ENCODE data around the gene PCDHA7.
"Not testable (repeated sequence)": the region's sequence is repeated elsewhere in the genome, so short reads cannot be mapped to it uniquely, and the experiment has no call there.

PCDHA7 gene

GRCh38 chr5:140823475-140823874 lies 10.6 kb upstream of the PCDHA7 start:
- FAIRE-seq = no peak

DNA sequence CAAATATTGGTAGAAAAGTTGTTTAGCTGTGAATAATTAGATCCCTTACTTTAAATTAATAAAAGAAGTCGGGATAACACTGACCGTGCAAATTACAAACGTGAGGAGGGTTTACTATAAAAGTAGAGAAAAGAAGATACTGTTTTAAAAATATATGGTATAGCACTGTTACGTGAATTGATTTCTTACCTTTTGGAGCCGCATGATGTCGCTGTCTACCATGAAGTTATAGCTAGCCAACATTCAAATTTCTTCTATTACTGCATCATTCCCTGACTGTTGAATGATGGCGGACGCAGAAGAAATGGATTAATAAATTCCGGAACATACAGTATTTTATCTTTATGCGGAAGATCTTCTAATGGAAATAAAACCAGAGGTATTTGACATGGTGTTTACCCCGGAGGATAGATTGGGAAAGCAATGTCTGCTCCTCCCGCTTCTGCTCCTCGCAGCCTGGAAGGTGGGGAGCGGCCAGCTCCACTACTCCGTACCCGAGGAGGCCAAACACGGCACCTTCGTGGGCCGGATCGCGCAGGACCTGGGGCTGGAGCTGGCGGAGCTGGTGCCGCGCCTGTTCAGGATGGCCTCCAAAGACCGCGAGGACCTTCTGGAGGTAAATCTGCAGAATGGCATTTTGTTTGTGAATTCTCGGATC lies 6.2 kb upstream of the PCDHA7 start, which contains the start of gene PCDHA6:
PCDHA6 (plus strand) TSS at position 257 of the 658 bp plus-strand sequence; CDS start at position 389, 132 bp downstream.
- FAIRE-seq = no peak

- no peak for FAIRE-seq
These were observed 5.7 kb upstream of the PCDHA7 start for GRCh38 chr5:140828362-140828737.

DNA sequence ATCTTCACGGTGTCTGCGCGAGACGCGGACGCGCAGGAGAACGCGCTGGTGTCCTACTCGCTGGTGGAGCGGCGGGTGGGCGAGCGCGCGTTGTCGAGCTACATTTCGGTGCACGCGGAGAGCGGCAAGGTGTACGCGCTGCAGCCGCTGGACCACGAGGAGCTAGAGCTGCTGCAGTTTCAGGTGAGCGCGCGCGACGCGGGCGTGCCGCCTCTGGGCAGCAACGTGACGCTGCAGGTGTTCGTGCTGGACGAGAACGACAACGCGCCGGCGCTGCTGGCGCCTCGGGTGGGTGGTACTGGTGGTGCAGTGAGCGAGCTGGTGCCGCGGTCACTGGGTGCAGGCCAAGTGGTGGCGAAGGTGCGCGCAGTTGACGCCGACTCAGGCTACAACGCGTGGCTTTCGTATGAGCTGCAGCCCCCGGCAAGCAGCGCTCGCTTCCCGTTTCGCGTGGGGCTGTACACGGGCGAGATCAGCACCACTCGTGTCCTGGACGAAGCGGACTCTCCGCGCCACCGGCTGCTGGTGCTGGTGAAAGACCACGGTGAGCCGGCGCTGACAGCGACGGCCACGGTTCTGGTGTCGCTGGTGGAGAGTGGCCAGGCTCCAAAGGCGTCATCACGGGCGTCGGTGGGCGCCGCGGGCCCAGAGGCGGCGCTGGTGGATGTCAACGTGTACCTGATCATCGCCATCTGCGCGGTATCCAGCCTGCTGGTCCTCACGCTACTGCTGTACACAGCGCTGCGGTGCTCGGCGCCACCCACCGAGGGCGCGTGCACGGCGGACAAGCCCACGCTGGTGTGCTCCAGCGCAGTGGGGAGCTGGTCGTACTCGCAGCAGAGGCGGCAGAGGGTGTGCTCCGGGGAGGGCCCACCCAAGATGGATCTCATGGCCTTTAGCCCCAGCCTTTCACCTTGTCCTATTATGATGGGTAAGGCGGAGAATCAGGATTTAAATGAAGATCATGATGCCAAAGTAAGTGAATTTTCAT lies 4.3 kb upstream of the PCDHA7 start:
- FAIRE-seq = not testable (repeated sequence)

GRCh38 chr5:140834439-140835008 lies 455 bp downstream of the PCDHA7 start:
- FAIRE-seq = not testable (repeated sequence)

GRCh38 chr5:140835622-140836510 lies 1.8 kb downstream of the PCDHA7 start:
- FAIRE-seq = no peak

DNA sequence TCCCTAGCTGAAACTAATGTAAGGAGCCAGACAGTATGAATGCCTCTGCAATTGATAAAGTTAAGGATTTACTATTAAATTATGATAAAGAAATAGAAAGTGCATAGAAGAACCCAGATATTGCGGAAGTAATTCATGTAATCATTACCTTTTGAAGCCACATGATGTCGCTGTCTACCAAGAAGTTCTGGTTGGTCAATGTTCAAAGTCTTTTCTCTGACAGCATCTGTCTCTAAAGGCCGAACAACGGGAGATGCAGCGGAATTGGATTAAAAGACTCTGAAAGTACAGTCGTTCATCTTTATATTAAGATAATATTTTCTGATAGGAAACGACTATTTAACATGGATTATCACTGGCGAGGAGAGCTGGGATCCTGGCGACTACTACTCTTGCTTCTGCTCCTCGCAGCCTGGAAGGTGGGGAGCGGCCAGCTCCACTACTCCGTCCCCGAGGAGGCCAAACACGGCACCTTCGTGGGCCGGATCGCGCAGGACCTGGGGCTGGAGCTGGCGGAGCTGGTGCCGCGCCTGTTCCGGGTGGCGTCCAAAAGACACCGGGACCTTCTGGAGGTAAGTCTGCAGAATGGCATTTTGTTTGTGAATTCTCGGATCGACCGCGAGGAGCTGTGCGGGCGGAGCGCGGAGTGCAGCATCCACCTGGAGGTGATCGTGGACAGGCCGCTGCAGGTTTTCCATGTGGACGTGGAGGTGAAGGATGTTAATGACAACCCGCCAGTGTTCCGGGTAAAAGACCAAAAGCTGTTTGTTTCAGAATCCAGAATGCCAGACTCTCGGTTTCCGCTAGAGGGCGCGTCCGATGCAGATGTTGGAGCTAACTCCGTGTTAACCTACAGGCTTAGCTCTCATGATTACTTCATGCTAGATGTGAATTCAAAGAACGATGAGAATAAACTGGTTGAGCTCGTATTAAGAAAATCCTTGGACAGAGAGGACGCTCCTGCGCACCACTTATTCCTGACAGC lies 7.2 kb downstream of the PCDHA7 start, which contains the start of gene PCDHA8:
PCDHA8 (plus strand) TSS at position 210 of the 985 bp plus-strand sequence; CDS start at position 345, 135 bp downstream.
- no peak for FAIRE-seq

- no peak for FAIRE-seq
These were observed 9.0 kb downstream of the PCDHA7 start for GRCh38 chr5:140842798-140843733.

GRCh38 chr5:140848139-140849102 lies 14.4 kb downstream of the PCDHA7 start, which contains the start of gene PCDHA9:
Gene PCDHA9 (plus strand): TSS chr5:140848382. CDS start chr5:140848496, 114 bp downstream.
- FAIRE-seq = not testable (repeated sequence)

- not testable (repeated sequence) for FAIRE-seq
These were observed 16.0 kb downstream of the PCDHA7 start for GRCh38 chr5:140849831-140850634.

DNA sequence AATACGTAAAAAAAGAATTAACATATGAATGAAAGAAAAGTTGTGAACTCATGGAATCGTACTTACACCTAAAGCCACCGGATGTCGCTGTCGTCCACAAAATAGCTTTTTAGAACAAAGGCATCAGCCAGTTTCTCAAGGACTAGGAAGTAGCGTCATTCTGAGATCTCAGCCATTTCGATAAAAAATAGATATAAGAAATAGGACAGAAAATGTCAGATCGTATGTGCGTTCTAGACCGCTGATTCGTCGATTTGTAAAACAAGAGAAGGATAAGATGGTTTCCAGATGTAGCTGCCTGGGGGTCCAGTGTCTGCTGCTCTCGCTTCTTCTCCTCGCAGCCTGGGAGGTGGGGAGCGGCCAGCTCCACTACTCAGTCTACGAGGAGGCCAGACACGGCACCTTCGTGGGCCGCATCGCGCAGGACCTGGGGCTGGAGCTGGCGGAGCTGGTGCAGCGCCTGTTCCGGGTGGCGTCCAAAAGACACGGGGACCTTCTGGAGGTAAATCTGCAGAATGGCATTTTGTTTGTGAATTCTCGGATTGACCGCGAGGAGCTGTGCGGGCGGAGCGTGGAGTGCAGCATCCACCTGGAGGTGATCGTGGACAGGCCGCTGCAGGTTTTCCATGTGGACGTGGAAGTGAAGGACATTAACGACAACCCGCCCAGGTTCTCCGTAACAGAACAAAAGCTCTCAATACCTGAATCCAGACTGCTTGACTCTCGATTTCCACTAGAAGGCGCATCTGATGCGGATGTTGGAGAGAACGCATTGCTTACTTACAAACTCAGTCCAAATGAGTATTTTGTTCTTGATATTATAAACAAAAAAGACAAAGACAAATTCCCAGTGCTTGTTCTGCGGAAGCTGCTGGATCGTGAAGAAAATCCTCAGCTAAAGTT lies 22.0 kb downstream of the PCDHA7 start, which contains the start of gene PCDHA10:
PCDHA10 (plus strand) TSS at position 126 of the 903 bp plus-strand sequence; CDS start at position 278, 152 bp downstream.
- FAIRE-seq = no peak

GRCh38 chr5:140857177-140857986 lies 23.3 kb downstream of the PCDHA7 start:
- FAIRE-seq = no peak

DNA sequence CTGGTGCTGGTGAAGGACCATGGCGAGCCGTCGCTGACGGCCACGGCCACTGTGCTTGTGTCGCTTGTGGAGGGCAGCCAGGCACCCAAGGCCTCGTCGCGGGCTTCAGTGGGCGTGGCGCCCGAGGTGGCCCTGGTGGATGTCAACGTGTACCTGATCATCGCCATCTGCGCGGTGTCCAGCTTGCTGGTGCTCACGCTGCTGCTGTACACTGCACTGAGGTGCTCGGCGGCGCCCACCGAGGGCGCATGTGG lies 23.8 kb downstream of the PCDHA7 start:
- no peak for FAIRE-seq

DNA sequence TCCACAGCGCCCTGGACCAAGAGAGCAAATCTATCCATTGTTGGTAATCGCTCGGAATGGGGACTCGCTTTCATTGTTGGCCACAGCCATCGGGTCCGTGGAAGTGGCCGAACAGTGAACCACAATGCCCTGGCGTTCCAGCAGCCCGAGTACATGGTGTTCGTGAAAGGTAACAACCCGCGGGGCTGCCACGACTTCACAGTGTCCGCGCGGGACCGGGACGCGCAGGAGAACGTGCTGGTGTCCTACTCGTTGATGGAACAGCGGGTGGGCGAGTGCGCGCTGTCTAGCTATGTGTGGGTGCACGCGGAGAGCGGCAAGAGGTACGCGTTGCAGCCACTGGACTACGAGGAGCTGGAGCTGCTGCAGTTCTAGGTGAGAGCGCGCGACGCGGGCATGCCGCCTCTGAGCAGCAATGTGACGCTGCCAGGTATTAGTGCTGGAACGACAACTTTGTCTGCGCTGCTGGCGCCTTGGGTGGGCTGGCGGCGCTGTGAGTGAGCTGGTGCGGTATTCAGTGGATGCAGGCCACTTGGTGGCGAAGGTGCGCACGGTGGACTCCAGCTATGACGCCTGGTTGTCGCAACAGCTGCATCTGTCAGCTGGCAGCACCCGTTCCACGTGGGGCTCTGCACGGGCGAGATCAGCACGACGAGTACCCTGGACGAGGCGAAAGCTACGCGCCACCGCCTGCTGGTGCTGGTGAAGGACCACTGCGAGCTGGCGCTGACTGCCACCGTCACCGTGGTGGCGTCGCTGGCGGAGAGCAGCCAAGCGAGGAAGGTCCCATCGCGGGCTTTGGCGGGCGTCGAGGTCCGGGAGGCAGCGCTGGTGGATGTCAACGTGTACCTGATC lies 28.6 kb downstream of the PCDHA7 start:
- FAIRE-seq = no peak
